HCT116 (cell line): ENCODE data around the gene PTTG1IP. TPM values are rescaled to one million over a fixed set of nuclear protein-coding genes. Genes with fewer than 3 reads are reported as not detected.

ENCODE experiments used
- ATAC-seq: fragments of 200-7000 bp; cut with Tn5 transposase; 2 replicates; pipeline ENCODE4 v1.9.1; 2020; ENCODE audit warnings: mild to moderate bottlenecking, moderate library complexity
- BruUV-seq: library from RNA; stranded (reverse); fragments of 400-500 nt; replicated peaks from 2 replicates; lab custom pipeline; 2021; lab: Mats Ljungman, UMichigan
- CTCF ChIA-PET: fragments of 300-600 bp; sonication (Branson Sonifier 250); formaldehyde crosslinking; loops from one replicate; lab custom pipeline; 2021; ENCODE audit warnings: antibody characterized with exemption; lab: Charles Lee
- POLR2A ChIA-PET: fragments of 300-600, 350-600 bp; sonication (Branson Sonifier 250); formaldehyde crosslinking; loops from one replicate; lab custom pipeline; 2021; ENCODE audit warnings: antibody characterized with exemption; lab: Charles Lee
- RAD21 ChIA-PET, 2 experiments: fragments of 300-600 bp; sonication (Branson Sonifier 250); formaldehyde crosslinking; loops; one replicate each; lab custom pipeline; 2023; ENCODE audit warnings: low total read pairs in 2 of 2; ENCODE audit not compliant: uncharacterized antibody in 2 of 2, unreplicated experiment in 2 of 2, low non-redundant PET in 1 of 2; lab: Charles Lee
- DNase-seq: peaks from one replicate; pipeline ENCODE4 v3.0.0-alpha.2; 2010; ENCODE audit warnings: low read depth, low spot score
- H2AFZ ChIP-seq: fragments of 200-600 bp; shearing (Covaris generic), sonication (generic); 2 replicates; pipeline ENCODE4 v1.6.1; 2017; ENCODE audit warnings: low read depth, mixed run types, mixed read lengths, antibody characterized with exemption, low read length; ENCODE audit not compliant: poor library complexity, severe bottlenecking
- H3K27ac ChIP-seq: 2 replicates; pipeline ENCODE4 v1.5.1; 2012; ENCODE audit warnings: low read depth, low read length
- H3K27me3 ChIP-seq: fragments of 200-600 bp; sonication (generic); 2 replicates; pipeline ENCODE4 v1.6.1; 2016; ENCODE audit warnings: mixed run types, low read length, mixed read lengths; ENCODE audit not compliant: insufficient read depth
- H3K36me3 ChIP-seq, 2 experiments: fragments of 200-500 bp in 1 of 2; fragments of 200-600 bp in 1 of 2; sonication (Bioruptor generic) in 1 of 2; sonication (generic) in 1 of 2; 2 replicates each; pipeline versions ENCODE4 v1.5.1 to v1.6.1; 2014 to 2016; ENCODE audit warnings: low read length in 2 of 2, inconsistent platforms in 1 of 2, mixed read lengths in 1 of 2, mixed run types in 1 of 2; ENCODE audit not compliant: insufficient read depth in 2 of 2, control insufficient read depth in 1 of 2
- H3K4me1 ChIP-seq, 2 experiments: fragments of 200-600 bp in 1 of 2; sonication (generic) in 1 of 2; 2 replicates each; pipeline versions ENCODE4 v1.5.1 to v1.6.1; 2012 to 2017; ENCODE audit warnings: low read length in 2 of 2, inconsistent platforms in 1 of 2, mild to moderate bottlenecking in 1 of 2, mixed read lengths in 1 of 2, mixed run types in 1 of 2, moderate library complexity in 1 of 2; ENCODE audit not compliant: insufficient read depth in 2 of 2, control insufficient read depth in 1 of 2
- H3K4me2 ChIP-seq: fragments of 200-600 bp; sonication (generic); 2 replicates; pipeline ENCODE4 v1.6.1; 2017; ENCODE audit warnings: mixed run types, low read length, mixed read lengths
- H3K4me3 ChIP-seq, 2 experiments: fragments of 200-600 bp in 1 of 2; sonication (generic) in 1 of 2; replicated peaks in 1 of 2; 2 replicates each; pipeline ENCODE4 v1.5.1; 2011 to 2016; ENCODE audit warnings: low read length in 2 of 2, control low read depth in 1 of 2, low read depth in 1 of 2, mild to moderate bottlenecking in 1 of 2, mixed read lengths in 1 of 2, mixed run types in 1 of 2
- H3K79me2 ChIP-seq: fragments of 200-600 bp; sonication (generic); 2 replicates; pipeline ENCODE4 v1.6.1; 2017; ENCODE audit warnings: mild to moderate bottlenecking, mixed run types, low read length, moderate library complexity, mixed read lengths; ENCODE audit not compliant: insufficient read depth
- H3K9ac ChIP-seq: fragments of 200-600 bp; sonication (generic); 2 replicates; pipeline ENCODE4 v1.6.1; 2016; ENCODE audit warnings: low read length, mixed read lengths
- H3K9me2 ChIP-seq: fragments of 200-600 bp; sonication (generic), shearing (Covaris generic); 2 replicates; pipeline ENCODE4 v1.6.1; 2017; ENCODE audit warnings: mixed run types, mild to moderate bottlenecking, moderate library complexity; ENCODE audit not compliant: insufficient read depth
- H3K9me3 ChIP-seq, 2 experiments: fragments of 200-500 bp in 1 of 2; fragments of 200-600 bp in 1 of 2; sonication (Bioruptor generic) in 1 of 2; sonication (generic) in 1 of 2; 2 replicates each; pipeline ENCODE4 v1.6.1; 2014 to 2017; ENCODE audit warnings: low read length in 2 of 2, mixed read lengths in 2 of 2, inconsistent platforms in 1 of 2, low read depth in 1 of 2, mild to moderate bottlenecking in 1 of 2, mixed run types in 1 of 2, moderate library complexity in 1 of 2; ENCODE audit not compliant: control insufficient read depth in 1 of 2, insufficient read depth in 1 of 2
- H4K20me1 ChIP-seq: fragments of 200-600 bp; sonication (generic), shearing (Covaris generic); 2 replicates; pipeline ENCODE4 v1.6.1; 2017; ENCODE audit warnings: mixed run types, mild to moderate bottlenecking, moderate library complexity; ENCODE audit not compliant: insufficient read depth
- ATF3 ChIP-seq: IDR thresholded peaks from 2 replicates; pipeline ENCODE4 v1.6.1; 2012
- CBX3 ChIP-seq: IDR thresholded peaks from 2 replicates; pipeline ENCODE4 v1.6.1; 2012; ENCODE audit warnings: low read depth
- CEBPB ChIP-seq: IDR thresholded peaks from 2 replicates; pipeline ENCODE4 v1.6.1; 2012; ENCODE audit warnings: low read depth
- ELF1 ChIP-seq: IDR thresholded peaks from 2 replicates; pipeline ENCODE4 v1.6.1; 2012; ENCODE audit warnings: low read depth, borderline replicate concordance
- EZH2 ChIP-seq: fragments of 200-600 bp; sonication (generic); IDR thresholded peaks from 2 replicates; pipeline ENCODE4 v1.6.1; 2017; ENCODE audit warnings: antibody characterized with exemption, mixed run types
- EZH2phosphoT487 ChIP-seq: fragments of 200-600 bp; IDR thresholded peaks from 2 replicates; pipeline ENCODE4 v1.6.1; 2018; ENCODE audit warnings: antibody characterized with exemption, borderline replicate concordance
- FOSL1 ChIP-seq: IDR thresholded peaks from 2 replicates; pipeline ENCODE4 v1.6.1; 2012; ENCODE audit warnings: low read depth
- JUND ChIP-seq: IDR thresholded peaks from 2 replicates; pipeline ENCODE4 v1.6.1; 2012
- MAX ChIP-seq: IDR thresholded peaks from 2 replicates; pipeline ENCODE4 v1.6.1; 2012
- POLR2A ChIP-seq: IDR thresholded peaks from 2 replicates; pipeline ENCODE4 v1.7.0; 2011; ENCODE audit warnings: borderline replicate concordance; ENCODE audit not compliant: insufficient read depth, insufficient read length; ENCODE audit errors: extremely low read depth
- POLR2AphosphoS5 ChIP-seq: IDR thresholded peaks from 2 replicates; pipeline ENCODE4 v1.6.1; 2011; ENCODE audit warnings: mild to moderate bottlenecking, low read depth, low read length, moderate library complexity
- RAD21 ChIP-seq: IDR thresholded peaks from 2 replicates; pipeline ENCODE4 v1.6.1; 2012; ENCODE audit warnings: low read depth, mild to moderate bottlenecking
- SIN3A ChIP-seq: IDR thresholded peaks from 2 replicates; pipeline ENCODE4 v1.6.1; 2012; ENCODE audit warnings: low read depth
- SP1 ChIP-seq: IDR thresholded peaks from 2 replicates; pipeline ENCODE4 v1.6.1; 2012; ENCODE audit warnings: low read depth
- SRF ChIP-seq: IDR thresholded peaks from 2 replicates; pipeline ENCODE4 v1.6.1; 2012; ENCODE audit warnings: low read depth
- TCF7L2 ChIP-seq: IDR thresholded peaks from 2 replicates; pipeline ENCODE4 v1.7.0; 2011; ENCODE audit warnings: borderline replicate concordance, inconsistent platforms; ENCODE audit not compliant: insufficient read depth, insufficient read length; ENCODE audit errors: extremely low read depth
- YY1 ChIP-seq: IDR thresholded peaks from 2 replicates; pipeline ENCODE4 v1.6.1; 2011; ENCODE audit warnings: low read length, low read depth, moderate library complexity, mild to moderate bottlenecking; ENCODE audit not compliant: insufficient replicate concordance; ENCODE audit errors: extremely low read depth
- ZNF274 ChIP-seq: fragments of 200-500 bp; sonication (Bioruptor generic); IDR thresholded peaks from 2 replicates; pipeline ENCODE4 v1.6.1; 2014; ENCODE audit warnings: mild to moderate bottlenecking, low read depth, low read length, inconsistent platforms
- intact Hi-C: fragments of 100-400 bp; cut with micrococcal nuclease; formaldehyde crosslinking; loops from 2 replicates; pipeline ENCODE4 v1.10.0; 2022
- total RNA-seq: library from RNA; stranded (reverse); gene quantifications from one replicate; pipeline ENCODE4 v1.2.1, GENCODE V29; 2021; ENCODE audit not compliant: unreplicated experiment
- TF ChIP-seq, protein P1 (sequence below): IDR thresholded peaks from 2 replicates; pipeline ENCODE4 v1.6.1; 2011; ENCODE audit warnings: mild to moderate bottlenecking, low read length, moderate library complexity; ENCODE audit not compliant: insufficient replicate concordance; ENCODE audit errors: extremely low read depth

Gene PTTG1IP
- total RNA-seq, 1 experiment from 2014 or later, result 83.4 TPM

DNA sequence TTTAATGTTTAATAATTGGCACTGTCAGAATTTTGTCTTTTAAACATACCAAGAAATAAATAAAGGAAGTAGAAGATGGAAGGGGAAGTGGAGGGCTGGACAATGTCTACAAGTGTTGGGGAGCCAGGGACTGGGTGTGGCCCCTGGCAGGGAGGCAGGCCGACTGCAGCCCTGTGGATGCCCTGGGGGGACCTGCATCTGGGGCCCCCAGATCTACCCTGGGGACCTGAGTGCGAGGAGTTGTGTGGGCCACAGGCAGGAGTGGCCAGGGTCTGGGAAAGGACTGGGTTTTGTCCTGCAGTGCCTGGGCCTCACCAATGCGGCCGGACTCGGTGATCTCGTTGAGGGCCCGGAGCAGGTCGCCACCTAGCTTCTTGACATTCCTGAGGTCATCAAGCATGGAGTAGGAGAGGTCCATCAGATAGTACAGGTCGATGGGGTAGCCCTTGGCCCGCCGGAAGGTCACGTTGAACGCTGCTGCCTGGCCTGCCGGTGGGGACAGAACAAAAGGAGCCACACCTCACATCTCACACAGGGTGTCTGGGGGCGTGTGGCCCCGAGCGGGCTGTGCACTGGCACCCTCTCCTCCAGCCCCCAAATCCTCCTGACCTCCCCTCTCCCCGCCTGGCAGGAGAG, 29.7 kb upstream of the PTTG1IP start:
- Histone ChIP-seq H2AFZ (no peak overlapping the region), H3K9me3 (peaks cover 0 to 4% of the 10 kb centered on the region in 2 experiments; a peak in 1 of 4 replicates), H3K27ac (no peak overlapping the region), H3K4me3 (no peak overlapping the region), H3K79me2 (no peaks in the 10 kb centered on the region), H3K9ac (no peak overlapping the region), H3K4me1 (no peaks in the 10 kb centered on the region), H3K36me3 (no peaks in the 10 kb centered on the region), H3K4me2 (no peak overlapping the region), H3K9me2 (no peaks in the 10 kb centered on the region), H3K27me3 (peaks cover 11% of the 10 kb centered on the region; the same call in 1 of the 2 replicates), H4K20me1 (no peaks in the 10 kb centered on the region)
- POLR2A ChIA-PET, result no interaction called here
- intact Hi-C loops, result no loop called here
- DNase-seq, result no peak
- no peak for ATAC-seq
- CTCF ChIA-PET, result no interaction called here
- RAD21 ChIA-PET, result no interaction called here
- TF ChIP-seq EZH2, result no peak
- no peak for TF ChIP-seq EZH2phosphoT487
- no peak for TF ChIP-seq POLR2AphosphoS5
- TF ChIP-seq ELF1, result no peak
- no peak for TF ChIP-seq JUND
- no peak for TF ChIP-seq TCF7L2
- TF ChIP-seq ATF3, result no peak
- no peak for TF ChIP-seq CBX3
- TF ChIP-seq YY1, result no peak
- no peak for TF ChIP-seq FOSL1
- no peak for TF ChIP-seq SRF
- TF ChIP-seq POLR2A, result no peak
- no peak for TF ChIP-seq SIN3A
- TF ChIP-seq SP1, result no peak
- no peak for TF ChIP-seq ZNF274
- no peak for TF ChIP-seq RAD21
- no peak for TF ChIP-seq MAX
- TF ChIP-seq CEBPB, result no peak
- TF ChIP-seq, protein P1, sequence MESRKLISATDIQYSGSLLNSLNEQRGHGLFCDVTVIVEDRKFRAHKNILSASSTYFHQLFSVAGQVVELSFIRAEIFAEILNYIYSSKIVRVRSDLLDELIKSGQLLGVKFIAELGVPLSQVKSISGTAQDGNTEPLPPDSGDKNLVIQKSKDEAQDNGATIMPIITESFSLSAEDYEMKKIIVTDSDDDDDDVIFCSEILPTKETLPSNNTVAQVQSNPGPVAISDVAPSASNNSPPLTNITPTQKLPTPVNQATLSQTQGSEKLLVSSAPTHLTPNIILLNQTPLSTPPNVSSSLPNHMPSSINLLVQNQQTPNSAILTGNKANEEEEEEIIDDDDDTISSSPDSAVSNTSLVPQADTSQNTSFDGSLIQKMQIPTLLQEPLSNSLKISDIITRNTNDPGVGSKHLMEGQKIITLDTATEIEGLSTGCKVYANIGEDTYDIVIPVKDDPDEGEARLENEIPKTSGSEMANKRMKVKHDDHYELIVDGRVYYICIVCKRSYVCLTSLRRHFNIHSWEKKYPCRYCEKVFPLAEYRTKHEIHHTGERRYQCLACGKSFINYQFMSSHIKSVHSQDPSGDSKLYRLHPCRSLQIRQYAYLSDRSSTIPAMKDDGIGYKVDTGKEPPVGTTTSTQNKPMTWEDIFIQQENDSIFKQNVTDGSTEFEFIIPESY, result no peak
- BruUV-seq, result no TSS peak
